ENCODE measurements around the gene MPP3.

GRCh38 chr17:43789482-43789881 lies 43.5 kb downstream of the MPP3 start:
- TF ChIP-seq EZH2 (IDR thresholded peaks at IDR 0.05; ENCODE audit: borderline replicate concordance, low read depth, low read length, poor library complexity, severe bottlenecking) = no peak
- TF ChIP-seq CTCF (conservative IDR thresholded peaks at IDR 0.05; ENCODE audit: low read depth, low read length) = no peak

Data from A673 (cell line).